Skeletal muscle satellite cell (primary cell): ENCODE measurements around the gene DNM3. TPM values are rescaled to one million over a fixed set of nuclear protein-coding genes. Genes with fewer than 3 reads are reported as not detected.

Experiments
- H3K27me3 ChIP-seq: 2 replicates; pipeline ENCODE4 v1.7.0; 2013; ENCODE audit warnings: low read length; ENCODE audit not compliant: control insufficient read depth, insufficient read depth
- H3K36me3 ChIP-seq: 2 replicates; pipeline ENCODE4 v1.7.0; 2013; ENCODE audit warnings: mild to moderate bottlenecking, control low read depth, low read length; ENCODE audit not compliant: insufficient read depth
- H3K4me1 ChIP-seq: 2 replicates; pipeline ENCODE4 v1.7.0; 2013; ENCODE audit warnings: low read length; ENCODE audit not compliant: control insufficient read depth, insufficient read depth
- H3K4me2 ChIP-seq: 2 replicates; pipeline ENCODE4 v1.7.0; 2013; ENCODE audit warnings: mild to moderate bottlenecking, low read length
- H3K4me3 ChIP-seq: 2 replicates; pipeline ENCODE4 v1.7.0; 2013; ENCODE audit warnings: low read length
- H3K9ac ChIP-seq: 2 replicates; pipeline ENCODE4 v1.7.0; 2013; ENCODE audit warnings: mild to moderate bottlenecking, low read depth, low read length, moderate library complexity
- H3K9me3 ChIP-seq: replicated peaks from 2 replicates; pipeline ENCODE4 v1.7.0; 2013; ENCODE audit warnings: mild to moderate bottlenecking, control low read depth, low read length
- small RNA-seq: library from RNA; depleted of rRNA; stranded (forward); fragments of <200 nt; gene quantifications from one replicate; pipeline ENCODE3, GENCODE V24; 2012

The DNM3 gene

DNA sequence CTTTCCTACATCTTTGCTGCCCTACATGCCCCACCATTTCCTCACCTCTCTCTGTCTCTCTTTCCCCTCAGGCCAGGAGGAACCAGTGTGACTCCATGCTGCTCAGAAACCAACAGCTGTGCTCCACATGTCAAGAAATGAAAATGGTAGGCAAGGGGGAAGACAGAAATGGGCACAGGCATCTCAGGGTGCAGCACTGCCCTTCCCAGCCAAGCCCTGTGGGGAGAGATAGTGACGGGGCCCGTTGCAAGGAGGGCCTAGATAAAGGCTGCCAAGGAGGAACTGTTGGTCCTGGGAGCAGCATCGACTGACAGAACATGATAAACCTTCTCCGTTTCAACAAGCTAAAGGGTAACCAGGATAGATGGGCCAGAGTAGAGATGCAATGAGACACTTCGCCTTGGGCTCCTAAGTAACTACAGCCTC is 615.1 kb downstream of the DNM3 start:
- H3K4me2 ChIP-seq = no peak overlapping the region
- no peaks in the 10 kb centered on the region for H3K36me3 ChIP-seq
- H3K9me3 ChIP-seq = no peaks in the 10 kb centered on the region
- H3K4me3 ChIP-seq = no peak overlapping the region
- H3K4me1 ChIP-seq = peaks cover 3% of the 10 kb centered on the region
- H3K9ac ChIP-seq = no peak overlapping the region
- H3K27me3 ChIP-seq = no peaks in the 10 kb centered on the region

DNA sequence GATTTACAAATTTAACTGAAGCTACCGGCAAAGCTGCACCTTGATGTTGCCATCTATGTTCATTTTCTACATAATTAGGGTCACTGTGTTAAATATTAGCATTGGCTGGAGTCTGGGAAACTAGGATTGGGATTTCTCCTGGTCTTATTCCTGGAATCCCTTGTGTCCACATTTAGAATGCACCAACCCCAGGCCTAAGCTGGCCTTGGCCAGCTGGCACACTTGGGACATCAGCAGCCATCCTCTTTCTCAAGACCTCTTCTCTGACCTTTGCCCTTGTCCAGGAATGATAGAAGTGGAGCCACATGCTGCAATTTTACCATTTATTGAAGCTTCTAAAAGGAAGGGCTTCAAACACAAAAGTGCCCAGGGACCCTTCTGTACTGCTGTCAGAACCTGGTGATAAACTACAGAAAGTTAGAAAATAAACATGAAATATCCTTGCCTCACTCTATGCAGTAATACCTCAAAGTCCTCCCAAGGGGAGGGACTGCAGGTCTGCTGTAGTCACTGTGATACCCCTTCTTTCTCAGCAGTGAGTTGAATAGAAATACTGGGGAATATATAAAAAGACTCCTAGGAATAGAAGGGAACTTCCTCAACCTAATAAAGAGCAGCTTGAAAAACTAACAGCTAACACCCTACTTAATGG is 616.3 kb downstream of the DNM3 start:
- no peaks in the 10 kb centered on the region for H3K36me3 ChIP-seq
- H3K4me3 ChIP-seq = no peak overlapping the region
- no peak overlapping the region for H3K4me2 ChIP-seq
- H3K9ac ChIP-seq = no peak overlapping the region
- no peaks in the 10 kb centered on the region for H3K9me3 ChIP-seq
- no peaks in the 10 kb centered on the region for H3K4me1 ChIP-seq
- no peaks in the 10 kb centered on the region for H3K27me3 ChIP-seq

DNA sequence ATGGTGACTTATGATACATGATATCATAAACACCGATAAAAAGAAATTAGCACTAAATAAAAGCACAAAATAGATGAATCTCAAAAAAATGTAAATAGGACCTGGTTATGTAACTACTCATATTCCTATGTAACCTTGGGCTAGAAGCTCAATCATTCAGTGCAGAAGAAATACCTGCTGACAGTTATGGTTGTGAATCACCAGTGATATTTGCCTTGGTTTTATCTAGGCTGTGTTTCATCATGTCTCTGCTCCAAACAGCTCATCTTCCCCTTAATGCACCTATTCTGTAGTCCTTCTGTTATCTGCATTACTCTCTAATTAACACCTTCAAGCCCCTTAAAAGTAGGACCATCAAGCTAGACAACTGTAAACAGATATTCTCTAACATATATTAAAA is 618.9 kb downstream of the DNM3 start:
- Histone ChIP-seq H3K36me3 (no peaks in the 10 kb centered on the region), H3K4me2 (no peak overlapping the region), H3K9me3 (no peaks in the 10 kb centered on the region), H3K27me3 (no peaks in the 10 kb centered on the region), H3K4me3 (no peak overlapping the region), H3K9ac (no peak overlapping the region), H3K4me1 (no peaks in the 10 kb centered on the region)

DNA sequence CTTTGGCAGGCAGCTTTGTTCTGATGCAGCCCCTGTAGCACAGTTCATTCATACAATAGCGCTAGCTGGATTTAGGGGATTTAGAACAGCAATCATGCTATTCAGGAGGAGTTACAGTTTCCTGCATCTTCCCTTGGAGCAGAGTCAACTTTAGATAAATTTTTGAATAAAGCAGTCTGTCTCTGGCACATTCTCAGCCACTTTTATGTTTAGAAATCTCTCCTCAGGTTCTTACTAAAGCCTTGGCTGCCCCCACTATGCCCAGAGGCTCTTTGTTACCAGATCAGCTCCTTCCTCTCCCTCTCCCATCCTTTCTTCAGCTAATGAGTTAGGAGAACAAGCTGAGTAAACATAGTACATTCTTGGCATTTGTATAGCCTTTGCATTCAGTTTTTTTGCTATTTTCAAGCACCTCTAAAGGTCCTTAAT is 619.6 kb downstream of the DNM3 start:
- no peaks in the 10 kb centered on the region for H3K4me1 ChIP-seq
- H3K27me3 ChIP-seq = no peaks in the 10 kb centered on the region
- no peaks in the 10 kb centered on the region for H3K36me3 ChIP-seq
- H3K9me3 ChIP-seq = no peaks in the 10 kb centered on the region
- no peak overlapping the region for H3K4me2 ChIP-seq
- H3K9ac ChIP-seq = no peak overlapping the region
- H3K4me3 ChIP-seq = no peak overlapping the region

Small RNA genes within 50 kb of the gene (small RNA-seq; reads per million reads assigned to genes)
- gene MIR199A2 = 4.0 reads per million, percentile 83 among the genes with 10 or more reads in this experiment
- not detected for gene RNU6-157P
